ENCODE data around the gene SRSF6.
"Not testable (repeated sequence)": the region's sequence is repeated elsewhere in the genome, so short reads cannot be mapped to it uniquely, and the experiment has no call there.

Gene SRSF6

DNA sequence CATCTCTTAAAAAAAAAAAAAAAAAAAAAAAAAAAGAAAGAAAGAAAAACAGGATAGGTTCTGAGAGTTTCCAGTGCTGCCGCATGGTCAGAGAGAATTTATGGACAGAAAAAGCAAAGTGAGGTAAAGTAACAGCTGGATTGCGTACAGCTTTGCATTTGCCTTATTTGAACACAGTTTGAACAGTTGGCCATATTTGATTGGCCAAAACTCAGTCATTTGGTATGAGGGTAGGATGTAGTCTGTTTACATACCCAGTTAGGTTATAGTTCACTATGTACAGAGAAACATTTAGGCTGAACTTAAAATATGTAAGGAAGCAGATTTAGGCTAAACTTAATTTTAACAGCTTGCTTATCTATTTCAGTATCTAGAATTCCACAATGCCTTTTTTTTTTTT is 32.3 kb downstream of the SRSF6 start:
- H3K4me1 Mint-ChIP-seq (ENCODE audit: low read depth): no peaks in the 10 kb centered on the region
- H3K9me3 Mint-ChIP-seq (ENCODE audit: low read depth): no peaks in the 10 kb centered on the region
- H3K27ac Mint-ChIP-seq: no peak overlapping the region
- peaks cover 2% of the 10 kb centered on the region for H3K27me3 Mint-ChIP-seq
- no peak overlapping the region for H3K4me3 Mint-ChIP-seq
- H3K36me3 Mint-ChIP-seq: peaks cover 6% of the 10 kb centered on the region

GRCh38 chr20:43492101-43492500 is 34.4 kb downstream of the SRSF6 start:
- Mint-ChIP-seq H3K27me3 (peaks cover 2% of the 10 kb centered on the region), H3K9me3 (ENCODE audit: low read depth) (no peaks in the 10 kb centered on the region), H3K27ac (no peak overlapping the region), H3K36me3 (peaks cover 2% of the 10 kb centered on the region), H3K4me3 (no peak overlapping the region), H3K4me1 (ENCODE audit: low read depth) (no peaks in the 10 kb centered on the region)

- H3K4me3 Mint-ChIP-seq: no peak overlapping the region
Measured at GRCh38 chr20:43495388-43495787, 37.7 kb downstream of the SRSF6 start.

GRCh38 chr20:43502021-43502420 is 44.3 kb downstream of the SRSF6 start:
- not testable (repeated sequence) for H3K4me1 Mint-ChIP-seq (ENCODE audit: low read depth); H3K27ac Mint-ChIP-seq; H3K9me3 Mint-ChIP-seq (ENCODE audit: low read depth)

More at GRCh38 chr20:43495388-43495787, 37.7 kb downstream of the SRSF6 start:
- H3K9me3 Mint-ChIP-seq (ENCODE audit: low read depth): peaks cover 3% of the 10 kb centered on the region
- H3K27ac Mint-ChIP-seq: no peak overlapping the region
- peaks cover 3% of the 10 kb centered on the region for H3K36me3 Mint-ChIP-seq
- H3K27me3 Mint-ChIP-seq: no peaks in the 10 kb centered on the region
- no peaks in the 10 kb centered on the region for H3K4me1 Mint-ChIP-seq (ENCODE audit: low read depth)

GRCh38 chr20:43506238-43506637 is 48.5 kb downstream of the SRSF6 start:
- no peaks in the 10 kb centered on the region for H3K9me3 Mint-ChIP-seq (ENCODE audit: low read depth)
- H3K27me3 Mint-ChIP-seq: peaks cover 19% of the 10 kb centered on the region
- peaks cover 6% of the 10 kb centered on the region for H3K4me1 Mint-ChIP-seq (ENCODE audit: low read depth)
- H3K4me3 Mint-ChIP-seq: peak overlapping the region; percentile 77
- H3K36me3 Mint-ChIP-seq: no peaks in the 10 kb centered on the region
- no peak overlapping the region for H3K27ac Mint-ChIP-seq

More at GRCh38 chr20:43502021-43502420, 44.3 kb downstream of the SRSF6 start:
- not testable (repeated sequence) for H3K36me3 Mint-ChIP-seq, H3K4me3 Mint-ChIP-seq
- peaks cover 15% of the 10 kb centered on the region for H3K27me3 Mint-ChIP-seq

- H3K9me3 Mint-ChIP-seq (ENCODE audit: low read depth): no peaks in the 10 kb centered on the region
- peaks cover 6% of the 10 kb centered on the region for H3K4me1 Mint-ChIP-seq (ENCODE audit: low read depth)
- no peaks in the 10 kb centered on the region for H3K36me3 Mint-ChIP-seq
- peaks cover 23% of the 10 kb centered on the region for H3K27me3 Mint-ChIP-seq
- H3K4me3 Mint-ChIP-seq: peak within 1 kb of the TSS; percentile 77
- H3K27ac Mint-ChIP-seq: no peak within 1 kb of the TSS
Measured at GRCh38 chr20:43507150-43508080, 49.7 kb downstream of the SRSF6 start, which contains the start of gene L3MBTL1. TSS of gene L3MBTL1 (plus strand) at chr20:43507697. CDS start at chr20:43513504, 5,807 bp downstream.

DNA sequence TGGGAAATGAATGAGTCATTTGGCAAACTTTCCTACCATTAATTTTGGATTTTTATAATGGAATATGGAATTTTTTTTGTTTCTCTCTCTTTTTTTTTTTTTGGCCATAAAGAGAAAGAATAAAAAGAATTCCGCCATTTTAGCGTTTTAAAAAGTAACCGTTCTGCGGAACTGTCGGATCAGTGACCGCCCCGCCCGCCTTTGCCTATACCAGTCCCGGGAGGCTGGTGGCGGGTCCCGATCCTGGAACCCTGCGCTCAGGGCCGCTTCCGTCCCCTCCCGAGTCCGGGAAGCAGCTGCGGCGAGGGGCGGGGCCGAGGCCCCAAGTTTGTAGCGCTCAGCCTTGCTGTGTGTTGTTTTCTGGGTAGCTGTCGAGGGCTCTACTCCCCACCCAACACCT is 50.4 kb downstream of the SRSF6 start:
- Mint-ChIP-seq H3K9me3 (ENCODE audit: low read depth) (no peaks in the 10 kb centered on the region), H3K36me3 (no peaks in the 10 kb centered on the region), H3K4me3 (peak overlapping the region; percentile 73), H3K27ac (no peak overlapping the region), H3K4me1 (ENCODE audit: low read depth) (peaks cover 6% of the 10 kb centered on the region), H3K27me3 (peaks cover 20% of the 10 kb centered on the region)

GRCh38 chr20:43508604-43509040 is 50.9 kb downstream of the SRSF6 start:
- peak overlapping the region; percentile 73 for H3K4me3 Mint-ChIP-seq
- H3K4me1 Mint-ChIP-seq (ENCODE audit: low read depth): peaks cover 6% of the 10 kb centered on the region
- no peaks in the 10 kb centered on the region for H3K9me3 Mint-ChIP-seq (ENCODE audit: low read depth)
- H3K36me3 Mint-ChIP-seq: no peaks in the 10 kb centered on the region
- no peak overlapping the region for H3K27ac Mint-ChIP-seq
- H3K27me3 Mint-ChIP-seq: peaks cover 20% of the 10 kb centered on the region

DNA sequence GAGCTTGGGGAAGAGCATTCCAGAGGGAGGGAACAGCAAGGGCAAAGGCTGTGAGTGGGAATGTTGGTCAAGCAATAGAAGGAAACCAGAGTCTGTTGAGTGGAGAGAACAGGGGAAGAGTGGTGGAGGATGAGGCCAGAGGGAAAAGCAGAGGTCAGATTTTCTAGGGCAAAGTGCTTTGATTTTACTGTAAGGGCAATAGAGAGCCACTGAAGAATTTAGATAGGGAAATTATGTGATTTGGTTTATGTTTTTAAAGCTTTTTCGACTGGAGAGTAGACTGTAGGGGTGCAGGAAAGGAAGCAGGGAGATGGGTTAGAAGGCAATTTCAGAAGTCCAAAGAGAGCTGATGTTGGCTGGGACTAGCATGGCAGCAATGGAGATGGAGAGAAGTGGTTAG is 54.2 kb downstream of the SRSF6 start:
- Mint-ChIP-seq H3K27ac (peak overlapping the region; percentile 61), H3K9me3 (ENCODE audit: low read depth) (no peaks in the 10 kb centered on the region), H3K4me1 (ENCODE audit: low read depth) (peaks cover 18% of the 10 kb centered on the region), H3K36me3 (no peaks in the 10 kb centered on the region), H3K4me3 (no peak overlapping the region), H3K27me3 (peaks cover 7% of the 10 kb centered on the region)

DNA sequence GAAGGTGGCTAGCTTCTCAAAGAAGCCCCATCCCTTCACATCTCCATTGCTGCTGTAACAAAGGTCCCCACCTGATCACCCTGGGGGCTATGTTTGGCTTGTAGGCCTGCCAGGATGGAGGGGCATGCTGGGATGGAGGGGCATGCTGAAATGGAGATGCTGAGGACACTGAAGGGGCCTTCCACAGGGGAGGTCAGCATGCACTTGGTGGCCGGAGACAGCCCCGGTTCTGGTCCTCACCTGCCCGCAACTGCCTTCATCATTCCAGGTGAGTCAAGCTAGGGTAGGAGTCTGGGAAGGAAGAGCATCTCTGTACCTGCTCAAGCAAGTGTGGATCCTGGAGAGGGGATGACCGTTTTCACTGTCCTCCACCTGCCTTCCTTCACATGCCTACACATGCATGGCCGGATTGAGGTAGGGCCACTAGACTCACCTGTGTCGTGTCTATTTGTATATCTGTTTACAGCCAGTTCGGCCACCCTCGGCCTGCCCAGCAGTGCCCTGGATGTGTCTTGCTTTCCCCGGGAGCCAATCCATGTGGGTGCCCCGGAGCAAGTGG is 55.8 kb downstream of the SRSF6 start:
- peaks cover 7% of the 10 kb centered on the region for H3K27me3 Mint-ChIP-seq
- H3K4me1 Mint-ChIP-seq (ENCODE audit: low read depth): peaks cover 20% of the 10 kb centered on the region
- H3K9me3 Mint-ChIP-seq (ENCODE audit: low read depth): no peaks in the 10 kb centered on the region
- no peaks in the 10 kb centered on the region for H3K36me3 Mint-ChIP-seq
- H3K4me3 Mint-ChIP-seq: peak overlapping the region; percentile 90
- no peak overlapping the region for H3K27ac Mint-ChIP-seq
